HG03039 (cell line): ENCODE measurements around the gene KCNG1.

Experiments used
- ATAC-seq: cut with Tn5 transposase; IDR thresholded peaks from one replicate; pipeline ENCODE4 v1.9.1; 2021; ENCODE audit warnings: mild to moderate bottlenecking, moderate library complexity; ENCODE audit not compliant: unreplicated experiment

The KCNG1 gene

GRCh38 chr20:51036827-51037531, 14.1 kb upstream of the KCNG1 start:
- ATAC-seq = no peak

GRCh38 chr20:51036226-51036625, 13.3 kb upstream of the KCNG1 start:
- no peak for ATAC-seq

- ATAC-seq = no peak
Observed at GRCh38 chr20:51034988-51035656, 12.2 kb upstream of the KCNG1 start.

- no peak for ATAC-seq
Observed at GRCh38 chr20:51034476-51034875, 11.6 kb upstream of the KCNG1 start.

GRCh38 chr20:51029963-51030920, 7.3 kb upstream of the KCNG1 start:
- ATAC-seq = no peak

GRCh38 chr20:51029556-51029955, 6.6 kb upstream of the KCNG1 start:
- no peak for ATAC-seq

- ATAC-seq = no peak
Observed at GRCh38 chr20:51028616-51029212, 5.8 kb upstream of the KCNG1 start.

- no peak for ATAC-seq
Observed at GRCh38 chr20:51027035-51027795, 4.3 kb upstream of the KCNG1 start.

- ATAC-seq = no peak
Observed at GRCh38 chr20:51026269-51026668, 3.4 kb upstream of the KCNG1 start.

GRCh38 chr20:51024761-51025160, 1.9 kb upstream of the KCNG1 start:
- no peak for ATAC-seq

GRCh38 chr20:51023617-51024155, 779 bp upstream of the KCNG1 start:
- no peak for ATAC-seq

- no peak for ATAC-seq
Observed at GRCh38 chr20:51022227-51022802, 592 bp downstream of the KCNG1 start.

- no peak for ATAC-seq
Observed at GRCh38 chr20:51021067-51022025, 1.6 kb downstream of the KCNG1 start.

GRCh38 chr20:51020657-51021056, 2.2 kb downstream of the KCNG1 start:
- no peak for ATAC-seq

- ATAC-seq = no peak
Observed at GRCh38 chr20:51019656-51020592, 3.0 kb downstream of the KCNG1 start.

GRCh38 chr20:51017251-51017650, 5.7 kb downstream of the KCNG1 start:
- ATAC-seq = no peak

GRCh38 chr20:51016521-51016920, 6.4 kb downstream of the KCNG1 start:
- ATAC-seq = no peak
